ENCODE data around the gene NEB. TPM values are rescaled to one million over a fixed set of nuclear protein-coding genes. Genes with fewer than 3 reads are reported as not detected.

The NEB gene
- total and polyA plus RNA-seq, 2 donors from 2014 or later = 0.88 to 1.6 TPM

DNA sequence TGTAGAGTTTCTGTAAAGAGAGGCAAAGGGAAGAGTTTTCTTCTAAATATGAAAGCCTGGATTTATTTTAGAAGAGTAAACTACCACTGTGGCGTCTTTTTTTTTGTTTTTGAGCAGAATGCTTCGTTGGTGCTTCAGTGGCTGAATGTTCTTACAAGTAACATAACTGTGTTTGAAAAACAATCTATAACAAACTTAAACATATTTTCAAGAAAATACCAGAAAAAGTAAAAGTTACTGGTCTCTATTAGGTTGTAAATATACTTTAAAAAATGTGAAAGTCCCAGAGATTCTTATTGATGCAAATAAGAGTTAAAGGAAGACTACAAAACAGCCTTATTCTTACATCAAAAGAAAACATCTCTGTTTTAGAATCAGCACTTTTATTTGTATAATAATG is 76.2 kb downstream of the NEB start:
- no peak overlapping the region for H3K4me3 ChIP-seq (ENCODE audit: low read length in 3 of 3)
- H3K9me3 ChIP-seq (ENCODE audit: control insufficient read depth in 2 of 3, insufficient read depth in 1 of 3, low read length in 3 of 3) = no peaks in the 10 kb centered on the region
- TF ChIP-seq, protein P1, sequence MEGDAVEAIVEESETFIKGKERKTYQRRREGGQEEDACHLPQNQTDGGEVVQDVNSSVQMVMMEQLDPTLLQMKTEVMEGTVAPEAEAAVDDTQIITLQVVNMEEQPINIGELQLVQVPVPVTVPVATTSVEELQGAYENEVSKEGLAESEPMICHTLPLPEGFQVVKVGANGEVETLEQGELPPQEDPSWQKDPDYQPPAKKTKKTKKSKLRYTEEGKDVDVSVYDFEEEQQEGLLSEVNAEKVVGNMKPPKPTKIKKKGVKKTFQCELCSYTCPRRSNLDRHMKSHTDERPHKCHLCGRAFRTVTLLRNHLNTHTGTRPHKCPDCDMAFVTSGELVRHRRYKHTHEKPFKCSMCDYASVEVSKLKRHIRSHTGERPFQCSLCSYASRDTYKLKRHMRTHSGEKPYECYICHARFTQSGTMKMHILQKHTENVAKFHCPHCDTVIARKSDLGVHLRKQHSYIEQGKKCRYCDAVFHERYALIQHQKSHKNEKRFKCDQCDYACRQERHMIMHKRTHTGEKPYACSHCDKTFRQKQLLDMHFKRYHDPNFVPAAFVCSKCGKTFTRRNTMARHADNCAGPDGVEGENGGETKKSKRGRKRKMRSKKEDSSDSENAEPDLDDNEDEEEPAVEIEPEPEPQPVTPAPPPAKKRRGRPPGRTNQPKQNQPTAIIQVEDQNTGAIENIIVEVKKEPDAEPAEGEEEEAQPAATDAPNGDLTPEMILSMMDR (IDR thresholded peaks at IDR 0.05; ENCODE audit: borderline replicate concordance, extremely low read depth, insufficient read depth) = no peak
- FAIRE-seq = no peak
- H3K9ac ChIP-seq (ENCODE audit: low read length in 3 of 3) = no peak overlapping the region
- no peak for DNase-seq
- H3K27me3 ChIP-seq (ENCODE audit: control insufficient read depth, insufficient read depth, low read length) = no peaks in the 10 kb centered on the region
- no peak overlapping the region for H3K27ac ChIP-seq (ENCODE audit: low read depth in 2 of 2, low read length in 2 of 2)
- intact Hi-C loops (cut with DNase I) = no loop called here
- no peaks in the 10 kb centered on the region for H3K36me3 ChIP-seq (ENCODE audit: control insufficient read depth in 2 of 3, insufficient read depth in 3 of 3, low read length in 3 of 3)
- no peaks in the 10 kb centered on the region for H3K4me1 ChIP-seq (ENCODE audit: control insufficient read depth in 2 of 3, insufficient read depth in 2 of 3, low read depth in 1 of 3, low read length in 3 of 3)

DNA sequence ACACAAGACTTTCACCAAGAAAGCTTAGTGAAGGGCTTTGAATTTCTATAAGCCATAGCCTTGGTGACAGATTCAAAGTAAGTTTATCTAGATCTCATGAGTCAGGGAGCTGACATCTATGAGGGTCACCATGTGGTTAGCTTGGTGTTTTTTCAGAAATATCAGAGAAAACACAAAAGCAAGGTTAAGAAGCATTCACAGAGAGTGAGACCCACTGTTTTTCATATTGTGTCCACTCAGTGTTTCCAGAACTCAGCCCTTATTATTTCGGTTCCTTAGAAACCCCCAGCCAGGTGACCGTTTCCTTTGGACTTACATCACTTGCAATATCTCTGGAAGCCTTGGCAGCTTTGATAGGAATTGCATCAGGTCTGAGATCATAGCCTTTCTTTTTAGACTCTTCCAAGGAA is 76.6 kb downstream of the NEB start:
- no peak for FAIRE-seq
- Histone ChIP-seq H3K36me3 (ENCODE audit: control insufficient read depth in 2 of 3, insufficient read depth in 3 of 3, low read length in 3 of 3) (no peaks in the 10 kb centered on the region), H3K9ac (ENCODE audit: low read length in 3 of 3) (no peak overlapping the region), H3K9me3 (ENCODE audit: control insufficient read depth in 2 of 3, insufficient read depth in 1 of 3, low read length in 3 of 3) (no peaks in the 10 kb centered on the region), H3K4me3 (ENCODE audit: low read length in 3 of 3) (no peak overlapping the region), H3K27ac (ENCODE audit: low read depth in 2 of 2, low read length in 2 of 2) (no peak overlapping the region), H3K27me3 (ENCODE audit: control insufficient read depth, insufficient read depth, low read length) (no peaks in the 10 kb centered on the region), H3K4me1 (ENCODE audit: control insufficient read depth in 2 of 3, insufficient read depth in 2 of 3, low read depth in 1 of 3, low read length in 3 of 3) (no peaks in the 10 kb centered on the region)
- TF ChIP-seq, protein P1 (IDR thresholded peaks at IDR 0.05; ENCODE audit: borderline replicate concordance, extremely low read depth, insufficient read depth) = no peak
- intact Hi-C loops (cut with DNase I) = no loop called here
- no peak for DNase-seq

DNA sequence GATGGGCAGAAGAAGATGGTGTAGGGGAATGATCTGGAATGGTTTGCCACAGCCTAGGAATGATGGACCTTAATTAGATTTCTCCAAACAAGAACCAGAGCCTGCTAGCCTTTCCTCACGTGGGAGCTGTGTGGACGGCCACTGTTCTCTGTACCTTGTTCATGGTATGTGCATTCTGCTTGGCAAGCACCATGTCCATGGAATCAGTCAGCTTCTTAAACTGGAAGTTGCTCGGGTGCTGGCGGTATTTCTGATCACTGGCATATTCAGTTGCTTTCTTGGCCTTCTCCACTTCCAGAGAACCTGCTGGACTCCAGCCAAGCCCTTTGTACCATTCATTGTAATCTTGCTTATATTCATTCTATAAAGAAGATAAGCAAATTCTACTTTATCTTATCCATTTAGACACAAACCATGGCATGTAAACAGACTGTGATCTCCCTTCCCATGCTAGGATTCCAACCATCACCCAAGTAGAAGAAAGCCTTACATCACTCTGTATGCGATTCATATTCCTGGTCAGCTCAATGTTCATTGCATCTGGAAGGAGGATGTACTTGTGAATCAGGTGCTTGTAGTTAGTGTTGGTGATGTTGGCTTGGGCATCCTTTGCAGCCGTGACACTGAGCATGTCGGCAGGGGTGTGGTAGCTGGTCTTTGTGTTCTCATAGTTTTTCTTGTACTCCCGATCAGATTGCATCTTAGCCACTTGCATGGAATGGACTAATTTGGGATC is 78.4 kb downstream of the NEB start:
- Histone ChIP-seq H3K27me3 (ENCODE audit: control insufficient read depth, insufficient read depth, low read length) (no peaks in the 10 kb centered on the region), H3K36me3 (ENCODE audit: control insufficient read depth in 2 of 3, insufficient read depth in 3 of 3, low read length in 3 of 3) (no peaks in the 10 kb centered on the region), H3K27ac (ENCODE audit: low read depth in 2 of 2, low read length in 2 of 2) (no peak overlapping the region), H3K9ac (ENCODE audit: low read length in 3 of 3) (no peak overlapping the region), H3K4me1 (ENCODE audit: control insufficient read depth in 2 of 3, insufficient read depth in 2 of 3, low read depth in 1 of 3, low read length in 3 of 3) (no peaks in the 10 kb centered on the region), H3K9me3 (ENCODE audit: control insufficient read depth in 2 of 3, insufficient read depth in 1 of 3, low read length in 3 of 3) (no peaks in the 10 kb centered on the region), H3K4me3 (ENCODE audit: low read length in 3 of 3) (no peak overlapping the region)
- no peak for DNase-seq
- no peak for FAIRE-seq
- TF ChIP-seq, protein P1 (IDR thresholded peaks at IDR 0.05; ENCODE audit: borderline replicate concordance, extremely low read depth, insufficient read depth) = no peak
- intact Hi-C loops (cut with DNase I) = no loop called here

DNA sequence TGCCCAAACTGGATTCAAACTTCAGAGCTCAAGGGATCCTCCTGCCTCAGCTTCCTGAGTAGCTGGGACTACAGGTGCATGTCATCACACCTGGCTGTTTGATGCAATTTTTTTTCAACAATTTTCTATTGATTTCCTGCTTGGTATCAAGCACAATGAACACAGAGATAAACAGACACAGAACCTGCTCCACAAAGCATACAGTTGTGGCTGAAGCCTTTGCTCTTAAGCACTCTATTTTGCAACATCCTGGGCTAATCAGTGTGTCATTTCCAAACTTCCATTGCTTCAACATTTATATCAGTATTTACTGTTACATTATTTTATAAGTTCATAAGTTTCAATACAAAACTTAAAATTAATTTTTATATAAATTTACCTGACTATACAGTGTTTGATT is 79.4 kb downstream of the NEB start:
- Histone ChIP-seq H3K9me3 (ENCODE audit: control insufficient read depth in 2 of 3, insufficient read depth in 1 of 3, low read length in 3 of 3) (no peaks in the 10 kb centered on the region), H3K27ac (ENCODE audit: low read depth in 2 of 2, low read length in 2 of 2) (no peak overlapping the region), H3K36me3 (ENCODE audit: control insufficient read depth in 2 of 3, insufficient read depth in 3 of 3, low read length in 3 of 3) (no peaks in the 10 kb centered on the region), H3K9ac (ENCODE audit: low read length in 3 of 3) (no peak overlapping the region), H3K27me3 (ENCODE audit: control insufficient read depth, insufficient read depth, low read length) (no peaks in the 10 kb centered on the region), H3K4me3 (ENCODE audit: low read length in 3 of 3) (no peak overlapping the region), H3K4me1 (ENCODE audit: control insufficient read depth in 2 of 3, insufficient read depth in 2 of 3, low read depth in 1 of 3, low read length in 3 of 3) (no peaks in the 10 kb centered on the region)
- intact Hi-C loops (cut with DNase I) = no loop called here
- FAIRE-seq (no peak), DNase-seq (no peak)
- TF ChIP-seq, protein P1 (IDR thresholded peaks at IDR 0.05; ENCODE audit: borderline replicate concordance, extremely low read depth, insufficient read depth) = no peak

All from kidney (tissue), 14 donors.